ENCODE results near the gene COL4A5.

GRCh38 chrX:108696690-108697089 is 257.1 kb downstream of the COL4A5 start:
- no peak for TF ChIP-seq CTCF (IDR thresholded peaks at IDR 0.05)
- no peak for TF ChIP-seq POLR2A (IDR thresholded peaks at IDR 0.05)
